Brain pericyte (primary cell): ENCODE data around the gene NR3C2.
"Not testable (repeated sequence)": the region's sequence is repeated elsewhere in the genome, so short reads cannot be mapped to it uniquely, and the experiment has no call there.

Experiments used
- DNase-seq: peaks from one replicate; pipeline ENCODE4 v3.0.0-alpha.2; 2012; ENCODE audit warnings: low read depth, low spot score

The NR3C2 gene

GRCh38 chr4:148170408-148171365 is 271.5 kb downstream of the NR3C2 start:
- no peak for DNase-seq

- DNase-seq, result no peak
Measured at GRCh38 chr4:148166132-148166591, 276.1 kb downstream of the NR3C2 start.

GRCh38 chr4:148164557-148164956 is 277.7 kb downstream of the NR3C2 start:
- DNase-seq, result no peak

DNA sequence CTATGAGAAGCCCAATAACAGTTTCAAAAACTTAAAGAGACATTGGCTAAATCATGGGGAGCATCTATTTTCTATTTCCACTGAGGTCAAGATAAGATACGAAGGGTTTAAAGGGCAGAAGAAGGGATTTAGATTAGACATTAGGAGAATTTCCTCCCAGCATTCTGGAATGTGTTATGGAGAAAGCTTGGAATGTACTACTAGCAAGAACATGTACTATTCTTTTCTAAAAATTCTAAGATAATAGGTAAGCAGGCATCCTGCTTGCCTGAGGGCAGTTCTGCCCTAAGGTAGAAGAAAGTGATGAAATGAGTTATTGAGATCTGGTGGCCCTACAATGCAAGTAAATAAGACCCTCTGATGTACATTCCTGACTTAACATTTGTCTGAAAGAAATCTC is 279.2 kb downstream of the NR3C2 start:
- DNase-seq, result no peak

DNA sequence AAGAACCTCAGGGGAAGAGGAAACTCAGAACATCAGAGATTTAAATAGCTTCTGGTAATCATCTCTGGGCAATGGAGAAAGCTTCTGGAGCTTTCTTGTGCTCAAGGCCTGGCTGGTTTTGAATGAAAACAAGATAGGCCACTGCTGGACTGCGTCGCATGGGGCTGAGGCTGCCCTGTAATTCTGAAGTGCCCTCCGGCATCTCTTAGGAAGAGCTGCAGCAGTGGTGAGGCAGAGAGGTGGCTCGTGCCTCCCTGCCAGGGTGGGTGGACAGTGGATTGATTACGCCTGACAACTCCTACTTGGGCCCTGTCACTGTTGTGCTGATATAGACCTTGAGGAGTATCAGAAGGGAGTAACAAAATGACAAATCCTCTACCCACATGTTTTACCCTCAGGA is 279.7 kb downstream of the NR3C2 start:
- DNase-seq, result no peak

- no peak for DNase-seq
Measured at GRCh38 chr4:148161601-148162000, 280.6 kb downstream of the NR3C2 start.

DNA sequence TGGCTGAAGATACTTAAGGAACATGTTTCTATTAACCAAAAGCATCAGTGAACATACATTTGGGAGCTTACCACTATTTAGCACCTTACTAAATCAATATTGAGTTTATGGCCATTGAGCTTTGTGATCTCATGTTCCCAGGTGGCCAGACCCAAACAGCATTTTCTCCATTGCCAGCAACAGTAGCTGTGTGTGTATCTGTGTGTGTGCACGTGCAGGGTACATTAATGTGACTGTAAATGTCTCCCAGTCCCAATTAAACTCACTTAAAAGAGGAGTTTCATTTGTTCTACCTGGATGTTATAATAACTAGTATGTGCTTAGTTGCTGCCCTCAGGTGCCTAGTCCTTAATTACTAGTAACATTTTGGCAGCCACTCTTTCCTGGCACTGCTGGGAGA is 282.4 kb downstream of the NR3C2 start:
- DNase-seq, result no peak

DNA sequence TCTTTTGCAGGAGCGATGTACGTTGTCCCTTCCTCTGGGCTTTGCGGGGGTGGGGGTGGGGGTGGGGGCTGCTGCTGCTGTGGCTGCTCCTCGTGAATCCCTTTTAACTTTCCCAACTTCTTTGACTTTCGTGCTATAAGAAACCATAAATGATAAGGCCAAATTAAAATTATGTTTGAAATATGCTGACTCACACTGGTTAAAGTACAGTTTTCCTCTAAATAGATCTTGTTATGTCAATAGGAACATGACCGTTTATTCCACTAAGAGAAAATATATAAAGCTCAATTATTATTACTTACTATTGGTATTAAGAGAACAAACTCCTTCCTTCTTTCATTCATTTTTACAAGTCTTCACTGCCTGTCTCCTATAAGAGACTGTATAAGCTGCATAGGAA is 287.4 kb downstream of the NR3C2 start:
- DNase-seq, result no peak

DNA sequence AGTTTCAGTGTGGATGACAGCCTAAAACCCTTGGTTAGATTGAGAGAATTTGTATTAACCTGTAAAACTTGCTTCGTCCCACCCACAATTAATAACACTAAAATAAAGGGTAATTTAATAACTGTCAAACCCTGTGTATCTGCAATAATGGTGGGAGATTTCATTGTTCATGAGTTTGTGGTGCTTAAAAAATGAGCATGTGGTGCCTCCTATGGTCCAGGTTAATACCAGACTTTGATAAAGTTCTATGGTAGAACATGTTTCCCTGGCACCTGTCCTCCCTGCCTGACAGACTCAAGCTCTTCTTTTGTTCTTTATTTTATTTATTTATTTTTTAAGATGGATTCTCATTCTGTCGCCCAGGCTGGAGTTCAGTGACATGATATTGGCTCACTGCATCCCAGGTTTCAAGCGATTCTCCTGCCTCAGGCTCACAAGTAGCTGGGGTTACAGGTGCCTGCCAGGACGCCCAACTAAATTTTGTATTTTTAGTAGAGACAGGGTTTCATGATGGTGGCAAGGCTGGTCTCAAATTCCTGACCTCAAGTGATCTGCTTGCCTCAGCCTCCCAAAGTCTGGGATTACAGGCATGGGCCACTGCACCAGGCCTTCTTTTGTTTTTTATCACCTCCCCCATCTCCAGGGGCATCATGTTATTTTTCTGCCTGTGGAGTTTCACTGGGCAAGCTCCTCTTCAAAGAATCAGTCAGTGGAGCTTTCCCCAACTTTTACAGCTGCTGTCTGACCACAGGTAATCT is 289.2 kb downstream of the NR3C2 start:
- DNase-seq, result no peak

DNA sequence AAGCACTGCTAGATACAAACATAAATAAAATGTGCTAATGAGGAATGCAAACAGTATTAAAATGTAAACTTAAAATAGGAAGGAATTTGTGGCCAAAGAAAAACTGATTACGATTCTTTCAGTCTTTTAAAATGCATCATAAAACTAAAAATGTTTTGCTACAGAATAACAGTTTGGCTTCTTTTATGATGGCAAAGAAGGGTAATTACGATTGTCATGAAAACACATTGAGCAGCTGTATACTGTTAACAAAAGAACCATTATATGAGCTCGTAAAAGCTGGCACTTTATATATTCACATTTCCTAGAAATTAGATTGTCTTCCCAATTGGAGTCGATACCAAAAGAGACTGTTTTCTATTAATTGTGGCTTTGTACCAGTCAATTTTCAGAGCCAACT is 290.4 kb downstream of the NR3C2 start:
- no peak for DNase-seq

DNA sequence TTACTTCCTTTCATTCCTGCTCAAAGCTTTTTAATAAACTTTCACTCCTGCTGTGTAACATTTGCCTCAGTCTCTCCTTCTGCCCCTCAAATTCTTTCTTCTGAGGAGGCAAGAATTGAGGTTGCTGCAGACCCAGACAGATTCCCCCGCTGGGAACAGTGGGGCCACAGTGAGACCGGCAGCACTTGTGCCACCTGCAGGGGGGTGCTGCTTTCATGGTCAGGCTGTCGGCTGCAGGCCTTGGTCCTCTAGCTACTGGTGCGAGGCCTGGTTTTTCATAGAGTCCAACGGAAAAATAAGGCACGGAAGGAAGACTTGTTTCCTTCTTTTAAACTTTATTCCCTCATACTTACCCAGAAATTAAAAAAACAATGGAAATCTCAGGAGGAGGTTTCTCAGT is 296.7 kb downstream of the NR3C2 start:
- no peak for DNase-seq

GRCh38 chr4:148143174-148143573 is 299.0 kb downstream of the NR3C2 start:
- DNase-seq, result no peak

DNA sequence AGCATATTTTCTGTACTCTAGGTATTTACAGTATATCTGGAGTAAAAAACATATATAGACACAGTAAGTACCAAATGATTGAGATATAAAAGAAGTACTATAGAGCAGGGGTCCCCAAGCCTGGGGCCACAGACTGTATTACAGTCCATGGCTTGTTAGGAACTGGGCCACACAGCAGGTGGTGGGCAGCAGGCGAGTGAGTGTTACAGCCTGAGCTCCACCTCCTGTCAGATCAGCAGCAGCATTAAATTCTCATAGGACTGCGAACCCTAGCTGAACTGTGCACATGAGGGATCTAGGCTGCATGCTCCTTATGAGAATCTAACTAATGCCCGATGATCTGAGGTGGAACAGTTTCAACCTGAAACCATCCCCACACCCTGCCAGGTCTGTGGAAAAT is 300.7 kb downstream of the NR3C2 start:
- DNase-seq, result no peak

GRCh38 chr4:148126825-148127224 is 315.4 kb downstream of the NR3C2 start:
- no peak for DNase-seq

GRCh38 chr4:148124512-148124911 is 317.7 kb downstream of the NR3C2 start:
- no peak for DNase-seq

- not testable (repeated sequence) for DNase-seq
Measured at GRCh38 chr4:148123161-148123560, 319.1 kb downstream of the NR3C2 start.

GRCh38 chr4:148120216-148120615 is 322.0 kb downstream of the NR3C2 start:
- no peak for DNase-seq

DNA sequence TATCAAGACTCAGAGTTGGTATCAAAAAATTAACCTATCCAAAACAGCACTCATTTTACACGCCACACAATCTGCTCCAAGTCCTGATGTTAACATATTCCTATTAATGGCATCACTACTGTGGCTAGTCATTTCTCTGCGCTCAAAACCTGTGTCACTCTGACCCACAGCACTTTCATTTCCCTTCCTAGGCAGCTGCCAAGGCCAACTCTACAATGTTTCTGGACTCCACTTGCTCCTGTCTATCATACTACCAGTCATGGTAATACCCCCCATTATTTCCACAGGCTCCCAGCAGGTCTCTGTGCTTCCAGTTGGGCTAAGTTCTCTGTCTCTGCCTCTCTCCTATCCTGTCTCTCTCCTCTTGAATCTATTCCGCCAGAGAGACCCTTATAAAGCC is 323.6 kb downstream of the NR3C2 start:
- no peak for DNase-seq

GRCh38 chr4:148118179-148118578 is 324.0 kb downstream of the NR3C2 start:
- no peak for DNase-seq

GRCh38 chr4:148116969-148117368 is 325.2 kb downstream of the NR3C2 start:
- DNase-seq, result no peak

DNA sequence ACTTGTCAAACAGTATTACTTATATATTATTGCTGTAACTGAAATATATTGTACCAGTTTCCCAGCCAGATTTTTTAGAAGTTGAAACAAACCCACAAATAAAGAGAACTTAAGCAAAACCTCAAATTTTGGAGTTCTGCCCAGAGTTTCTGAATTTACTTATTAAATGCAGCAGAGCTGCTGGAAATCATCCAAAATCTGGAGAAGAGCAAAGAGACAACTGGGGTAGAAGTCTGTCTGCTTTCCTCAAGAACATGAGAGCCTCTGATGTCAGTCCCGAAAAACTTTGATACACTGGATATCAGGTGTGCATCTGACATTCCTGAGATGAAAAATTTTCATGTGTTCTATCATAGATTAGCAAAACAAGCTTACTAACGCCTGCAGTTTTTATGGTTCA is 325.9 kb downstream of the NR3C2 start:
- peak; percentile 30 for DNase-seq

DNA sequence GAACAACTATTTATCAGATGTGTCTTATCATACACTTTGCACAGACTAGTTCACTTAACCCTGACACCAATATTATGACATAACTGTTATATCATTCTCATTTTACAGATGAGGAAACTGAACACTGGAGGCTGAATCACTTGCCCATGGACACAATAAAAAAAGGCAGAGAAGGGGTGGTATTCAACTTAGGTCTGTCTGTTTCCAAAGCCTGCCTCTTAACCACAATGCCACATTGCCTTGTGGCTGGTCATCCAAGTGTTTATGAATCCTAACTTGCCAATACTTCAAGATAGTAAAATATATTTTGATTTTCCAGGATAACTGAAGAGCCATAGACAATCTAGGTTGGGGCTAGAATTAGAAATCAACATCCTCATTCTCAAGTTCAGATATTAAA is 327.8 kb downstream of the NR3C2 start:
- DNase-seq, result no peak
